IMR-90 (cell line): ENCODE results near the gene CRBN. TPM values are rescaled to one million over a fixed set of nuclear protein-coding genes. Genes with fewer than 3 reads are reported as not detected.

Experiments used
- ATAC-seq: fragments of 200-7000 bp; cut with Tn5 transposase; 2 replicates; pipeline ENCODE4 v1.9.1; 2020; ENCODE audit warnings: low read depth, mild to moderate bottlenecking, moderate library complexity
- BruUV-seq: library from RNA; stranded (reverse); fragments of 400-500 nt; replicated peaks from 2 replicates; lab custom pipeline; 2021; lab: Mats Ljungman, UMichigan
- CTCF ChIA-PET: fragments of 300-600 bp; formaldehyde crosslinking; extraction: SDS; loops from one replicate; lab custom pipeline; 2021; ENCODE audit warnings: antibody characterized with exemption; lab: Yijun Ruan, JAX
- POLR2A ChIA-PET: fragments of 300-600 bp; sonication (Branson Sonifier 250); formaldehyde crosslinking; loops from one replicate; lab custom pipeline; 2022; ENCODE audit warnings: antibody characterized with exemption; ENCODE audit not compliant: unreplicated experiment; lab: Charles Lee
- DNase-seq: peaks from one replicate; pipeline ENCODE4 v3.0.0; 2013
- H2AFZ ChIP-seq: replicated peaks from 2 replicates; pipeline ENCODE3; 2013; ENCODE audit warnings: low read length, mild to moderate bottlenecking; ENCODE audit not compliant: poor library complexity
- H2AK5ac ChIP-seq: 2 replicates; pipeline ENCODE4 v1.6.1; 2013; ENCODE audit warnings: low read depth, low read length, inconsistent platforms
- H2AK9ac ChIP-seq: replicated peaks from 2 replicates; pipeline ENCODE3; 2013; ENCODE audit warnings: mild to moderate bottlenecking, low read depth, low read length, moderate library complexity; ENCODE audit not compliant: poor library complexity
- H2BK120ac ChIP-seq: 2 replicates; pipeline ENCODE4 v1.6.1; 2013; ENCODE audit warnings: low read depth, low read length, inconsistent platforms
- H2BK15ac ChIP-seq: 3 replicates; pipeline ENCODE4 v1.6.1; 2013; ENCODE audit warnings: low read depth, low read length, inconsistent platforms
- H2BK20ac ChIP-seq: 2 replicates; pipeline ENCODE4 v1.6.1; 2013; ENCODE audit warnings: low read depth, mild to moderate bottlenecking, inconsistent platforms, low read length, moderate library complexity
- H2BK5ac ChIP-seq: 2 replicates; pipeline ENCODE4 v1.6.1; 2013; ENCODE audit warnings: mild to moderate bottlenecking, low read depth, low read length, inconsistent platforms; ENCODE audit not compliant: poor library complexity, severe bottlenecking
- H3K14ac ChIP-seq: replicated peaks from 2 replicates; pipeline ENCODE4 v1.6.1; 2013; ENCODE audit warnings: low read depth, low read length, inconsistent platforms
- H3K18ac ChIP-seq: 2 replicates; pipeline ENCODE4 v1.6.1; 2013; ENCODE audit warnings: low read depth, low read length, control low read depth
- H3K23ac ChIP-seq: 2 replicates; pipeline ENCODE4 v1.6.1; 2013; ENCODE audit warnings: low read depth, low read length, inconsistent platforms
- H3K27ac ChIP-seq: 2 replicates; pipeline ENCODE4 v1.5.1; 2013; ENCODE audit warnings: mild to moderate bottlenecking, control low read depth, low read length; ENCODE audit not compliant: insufficient read depth
- H3K27me3 ChIP-seq: 2 replicates; pipeline ENCODE4 v1.6.1; 2013; ENCODE audit warnings: low read length; ENCODE audit not compliant: control insufficient read depth, insufficient read depth
- H3K36me3 ChIP-seq: 2 replicates; pipeline ENCODE4 v1.6.1; 2013; ENCODE audit warnings: low read length, mixed read lengths; ENCODE audit not compliant: control insufficient read depth, insufficient read depth
- H3K4ac ChIP-seq: 2 replicates; pipeline ENCODE4 v1.6.1; 2013; ENCODE audit warnings: low read depth, low read length, inconsistent platforms
- H3K4me1 ChIP-seq: 2 replicates; pipeline ENCODE4 v1.6.1; 2013; ENCODE audit warnings: low read length, mixed read lengths; ENCODE audit not compliant: control insufficient read depth, insufficient read depth
- H3K4me2 ChIP-seq: 2 replicates; pipeline ENCODE4 v1.6.1; 2013; ENCODE audit warnings: low read depth, mild to moderate bottlenecking, control low read depth, low read length, moderate library complexity
- H3K4me3 ChIP-seq: 2 replicates; pipeline ENCODE4 v1.5.1; 2013; ENCODE audit warnings: low read depth, mild to moderate bottlenecking, control low read depth, low read length, moderate library complexity; ENCODE audit not compliant: insufficient read depth
- H3K56ac ChIP-seq: 2 replicates; pipeline ENCODE4 v1.6.1; 2013; ENCODE audit warnings: low read length, inconsistent platforms; ENCODE audit not compliant: insufficient read depth; ENCODE audit errors: extremely low read depth
- H3K79me1 ChIP-seq, 2 experiments: 2 replicates each; pipeline ENCODE4 v1.6.1; 2013; ENCODE audit warnings: low read length in 2 of 2, inconsistent platforms in 1 of 2, low read depth in 1 of 2
- H3K9ac ChIP-seq: 2 replicates; pipeline ENCODE4 v1.6.1; 2013; ENCODE audit warnings: low read depth, low read length, control low read depth
- H3K9me1 ChIP-seq: 2 replicates; pipeline ENCODE4 v1.6.1; 2013; ENCODE audit warnings: low read length, inconsistent platforms; ENCODE audit not compliant: insufficient read depth
- H3K9me3 ChIP-seq: 2 replicates; pipeline ENCODE4 v1.6.1; 2013; ENCODE audit warnings: low read length; ENCODE audit not compliant: control insufficient read depth, insufficient read depth
- H4K20me1 ChIP-seq: 2 replicates; pipeline ENCODE4 v1.6.1; 2013; ENCODE audit warnings: low read length, inconsistent platforms; ENCODE audit not compliant: insufficient read depth
- H4K5ac ChIP-seq: 2 replicates; pipeline ENCODE4 v1.6.1; 2013; ENCODE audit warnings: mild to moderate bottlenecking, low read depth, low read length, control low read depth
- H4K8ac ChIP-seq, 2 experiments: 2 replicates each; pipeline ENCODE4 v1.6.1; 2013; ENCODE audit warnings: low read depth in 2 of 2, low read length in 2 of 2, control low read depth in 1 of 2, inconsistent platforms in 1 of 2
- H4K91ac ChIP-seq: 2 replicates; pipeline ENCODE4 v1.6.1; 2013; ENCODE audit warnings: low read depth, low read length, inconsistent platforms; ENCODE audit not compliant: insufficient read depth
- BHLHE40 ChIP-seq: fragments of 150-350 bp; IDR thresholded peaks from 2 replicates; pipeline ENCODE4 v1.6.1; 2016; ENCODE audit warnings: mild to moderate bottlenecking, low read depth, low read length
- CEBPB ChIP-seq: IDR thresholded peaks from 2 replicates; pipeline ENCODE4 v1.6.1; 2012; ENCODE audit warnings: low read depth, low read length, improper control_type of control experiment
- CHD1 ChIP-seq: IDR thresholded peaks from 2 replicates; pipeline ENCODE4 v1.6.1; 2012; ENCODE audit warnings: low read depth, low read length, improper control_type of control experiment
- CTCF ChIP-seq: conservative IDR thresholded peaks from 2 replicates; pipeline ENCODE4 v1.5.1; 2012; ENCODE audit warnings: mild to moderate bottlenecking, low read depth, low read length, improper control_type of control experiment
- FOS ChIP-seq: fragments of 150-350 bp; IDR thresholded peaks from 2 replicates; pipeline ENCODE4 v1.6.1; 2016; ENCODE audit warnings: low read depth, low read length
- MAFK ChIP-seq: IDR thresholded peaks from 2 replicates; pipeline ENCODE4 v1.6.1; 2012; ENCODE audit warnings: low read depth, low read length, improper control_type of control experiment
- MAZ ChIP-seq: IDR thresholded peaks from 2 replicates; pipeline ENCODE4 v1.6.1; 2012; ENCODE audit warnings: low read depth, mild to moderate bottlenecking, low read length, improper control_type of control experiment, moderate library complexity, borderline replicate concordance
- MXI1 ChIP-seq: IDR thresholded peaks from 2 replicates; pipeline ENCODE4 v1.6.1; 2012; ENCODE audit warnings: low read depth, mild to moderate bottlenecking, low read length, moderate library complexity, borderline replicate concordance
- NFE2L2 ChIP-seq: fragments of 150-350 bp; IDR thresholded peaks from 2 replicates; pipeline ENCODE4 v1.6.1; 2016; ENCODE audit warnings: low read depth, mild to moderate bottlenecking, low read length
- POLR2A ChIP-seq: IDR thresholded peaks from 2 replicates; pipeline ENCODE4 v1.6.1; 2012; ENCODE audit warnings: mild to moderate bottlenecking, low read depth, low read length
- RAD21 ChIP-seq: IDR thresholded peaks from 2 replicates; pipeline ENCODE4 v1.6.1; 2012; ENCODE audit warnings: low read length, improper control_type of control experiment
- RCOR1 ChIP-seq: IDR thresholded peaks from 2 replicates; pipeline ENCODE4 v1.6.1; 2012; ENCODE audit warnings: mild to moderate bottlenecking, low read length, improper control_type of control experiment; ENCODE audit not compliant: insufficient replicate concordance
- RFX5 ChIP-seq: IDR thresholded peaks from 2 replicates; pipeline ENCODE4 v1.8.0; 2012; ENCODE audit warnings: low read depth, mild to moderate bottlenecking, low read length, moderate library complexity
- SMC3 ChIP-seq: fragments of 150-350 bp; IDR thresholded peaks from 2 replicates; pipeline ENCODE4 v1.6.1; 2016; ENCODE audit warnings: low read depth, mild to moderate bottlenecking, antibody characterized with exemption, low read length, moderate library complexity
- WGBS, 2 experiments: methylation state at CpG; one replicate each; pipeline versions ENCODE4 v1.1.5 to v1.1.7; 2013; ENCODE audit warnings: missing lambda C conversion rate in 2 of 2; ENCODE audit not compliant: insufficient read length in 1 of 2; ENCODE audit errors: extremely low coverage in 2 of 2; 5-methylcytosine and 5-hydroxymethylcytosine counted together
- dilution Hi-C: fragments of 300-500 bp; cut with HindIII; formaldehyde crosslinking; loops from one replicate; pipeline ENCODE4 v1.14.3; 2018; ENCODE audit warnings: low sequenced_read_pairs; ENCODE audit not compliant: unreplicated experiment
- in situ Hi-C: fragments of 300-500 bp; cut with MboI; formaldehyde crosslinking; loops from 3 replicates; pipeline ENCODE4 v1.14.3; 2019; ENCODE audit warnings: low sequenced_read_pairs, inconsistent platforms, mixed read lengths
- intact Hi-C: fragments of 100-400 bp; cut with micrococcal nuclease; formaldehyde crosslinking; loops from 2 replicates; pipeline ENCODE4 v1.10.0; 2022
- polyA plus RNA-seq, 3 experiments: library from polyadenylated mRNA; depleted of rRNA; stranded (reverse); fragments of >200 nt; gene quantifications; 2 replicates each; pipeline ENCODE4 v1.2.3, GENCODE V29; 2012; ENCODE audit warnings: low replicate concordance in 1 of 3
- total RNA-seq: library from RNA; depleted of rRNA; stranded (reverse); fragments of >200 nt; gene quantifications from 2 replicates; pipeline ENCODE4 v1.2.3, GENCODE V29; 2012
- TF ChIP-seq, protein P1 (sequence below): fragments of 150-350 bp; IDR thresholded peaks from 2 replicates; pipeline ENCODE4 v1.6.1; 2017; ENCODE audit warnings: mild to moderate bottlenecking, antibody characterized with exemption, low read length, low read depth
- TF ChIP-seq, protein P2 (sequence below): fragments of 150-350 bp; IDR thresholded peaks from 2 replicates; pipeline ENCODE4 v1.6.1; 2016; ENCODE audit warnings: low read depth, mild to moderate bottlenecking, low read length, moderate library complexity, borderline replicate concordance

CRBN gene
- total and polyA plus RNA-seq, 2 of the 4 experiments (the other 2 are of a cell fraction), result 21.8 to 33.9 TPM

GRCh38 chr3:3105815-3106214, 73.7 kb downstream of the CRBN start:
- Histone ChIP-seq H3K18ac (no peak overlapping the region), H3K4ac (no peak overlapping the region), H3K4me3 (no peak overlapping the region), H3K9me1 (no peaks in the 10 kb centered on the region), H2AFZ (no peak overlapping the region), H2BK20ac (no peak overlapping the region), H3K4me1 (no peaks in the 10 kb centered on the region), H3K9me3 (no peaks in the 10 kb centered on the region), H3K79me1 (no peaks in the 10 kb centered on the region), H3K9ac (no peak overlapping the region), H2AK9ac (no peak overlapping the region), H2BK120ac (no peak overlapping the region), H2BK5ac (no peak overlapping the region), H4K20me1 (no peaks in the 10 kb centered on the region), H2AK5ac (no peak overlapping the region), H3K23ac (no peak overlapping the region), H4K5ac (no peak overlapping the region), H2BK15ac (no peak overlapping the region), H3K36me3 (no peaks in the 10 kb centered on the region), H3K56ac (no peak overlapping the region), H3K27ac (no peak overlapping the region), H3K27me3 (no peaks in the 10 kb centered on the region), H3K14ac (no peak overlapping the region), H4K91ac (no peak overlapping the region), H3K4me2 (no peak overlapping the region), H4K8ac (no peak overlapping the region)
- BruUV-seq, result no TSS peak
- intact Hi-C loops, result no loop called here
- DNase-seq (no peak), ATAC-seq (no peak)
- CTCF ChIA-PET, result no interaction called here
- in situ Hi-C loops, result no loop called here
- no CpG with 5 or more reads among the region's 4 CpGs for WGBS, 2 experiments
- no peak for TF ChIP-seq MAZ
- TF ChIP-seq BHLHE40, result no peak
- TF ChIP-seq SMC3, result no peak
- TF ChIP-seq CEBPB, result no peak
- no peak for TF ChIP-seq POLR2A
- TF ChIP-seq, protein P1, sequence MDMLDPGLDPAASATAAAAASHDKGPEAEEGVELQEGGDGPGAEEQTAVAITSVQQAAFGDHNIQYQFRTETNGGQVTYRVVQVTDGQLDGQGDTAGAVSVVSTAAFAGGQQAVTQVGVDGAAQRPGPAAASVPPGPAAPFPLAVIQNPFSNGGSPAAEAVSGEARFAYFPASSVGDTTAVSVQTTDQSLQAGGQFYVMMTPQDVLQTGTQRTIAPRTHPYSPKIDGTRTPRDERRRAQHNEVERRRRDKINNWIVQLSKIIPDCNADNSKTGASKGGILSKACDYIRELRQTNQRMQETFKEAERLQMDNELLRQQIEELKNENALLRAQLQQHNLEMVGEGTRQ, result no peak
- TF ChIP-seq RCOR1, result no peak
- no peak for TF ChIP-seq RFX5
- TF ChIP-seq, protein P2, sequence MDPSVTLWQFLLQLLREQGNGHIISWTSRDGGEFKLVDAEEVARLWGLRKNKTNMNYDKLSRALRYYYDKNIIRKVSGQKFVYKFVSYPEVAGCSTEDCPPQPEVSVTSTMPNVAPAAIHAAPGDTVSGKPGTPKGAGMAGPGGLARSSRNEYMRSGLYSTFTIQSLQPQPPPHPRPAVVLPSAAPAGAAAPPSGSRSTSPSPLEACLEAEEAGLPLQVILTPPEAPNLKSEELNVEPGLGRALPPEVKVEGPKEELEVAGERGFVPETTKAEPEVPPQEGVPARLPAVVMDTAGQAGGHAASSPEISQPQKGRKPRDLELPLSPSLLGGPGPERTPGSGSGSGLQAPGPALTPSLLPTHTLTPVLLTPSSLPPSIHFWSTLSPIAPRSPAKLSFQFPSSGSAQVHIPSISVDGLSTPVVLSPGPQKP, result no peak
- TF ChIP-seq MXI1, result no peak
- no peak for TF ChIP-seq RAD21
- TF ChIP-seq NFE2L2, result no peak
- TF ChIP-seq MAFK, result no peak
- TF ChIP-seq FOS, result no peak
- no peak for TF ChIP-seq CTCF
- TF ChIP-seq CHD1, result no peak
- POLR2A ChIA-PET, result no interaction called here
- dilution Hi-C loops, result no loop called here
